Fibroblast of lung (primary cell): Measurements from ENCODE around the gene CD47.

ENCODE experiments used
- EZH2 ChIP-seq: IDR thresholded peaks from 2 replicates; pipeline ENCODE4 v1.5.1; 2012; ENCODE audit warnings: low read length, control low read depth, mild to moderate bottlenecking; ENCODE audit errors: missing control alignments
- TF ChIP-seq, protein P1 (sequence below), 2 donors: IDR thresholded peaks in 1 of 2; conservative IDR thresholded peaks in 1 of 2; 1 replicate in 1 of 2; 2 replicates in 1 of 2; pipeline ENCODE4 v1.5.1; 2011 to 2012; ENCODE audit warnings: low read length in 2 of 2, control low read depth in 1 of 2, inconsistent platforms in 1 of 2, low read depth in 1 of 2, mild to moderate bottlenecking in 1 of 2

DNA sequence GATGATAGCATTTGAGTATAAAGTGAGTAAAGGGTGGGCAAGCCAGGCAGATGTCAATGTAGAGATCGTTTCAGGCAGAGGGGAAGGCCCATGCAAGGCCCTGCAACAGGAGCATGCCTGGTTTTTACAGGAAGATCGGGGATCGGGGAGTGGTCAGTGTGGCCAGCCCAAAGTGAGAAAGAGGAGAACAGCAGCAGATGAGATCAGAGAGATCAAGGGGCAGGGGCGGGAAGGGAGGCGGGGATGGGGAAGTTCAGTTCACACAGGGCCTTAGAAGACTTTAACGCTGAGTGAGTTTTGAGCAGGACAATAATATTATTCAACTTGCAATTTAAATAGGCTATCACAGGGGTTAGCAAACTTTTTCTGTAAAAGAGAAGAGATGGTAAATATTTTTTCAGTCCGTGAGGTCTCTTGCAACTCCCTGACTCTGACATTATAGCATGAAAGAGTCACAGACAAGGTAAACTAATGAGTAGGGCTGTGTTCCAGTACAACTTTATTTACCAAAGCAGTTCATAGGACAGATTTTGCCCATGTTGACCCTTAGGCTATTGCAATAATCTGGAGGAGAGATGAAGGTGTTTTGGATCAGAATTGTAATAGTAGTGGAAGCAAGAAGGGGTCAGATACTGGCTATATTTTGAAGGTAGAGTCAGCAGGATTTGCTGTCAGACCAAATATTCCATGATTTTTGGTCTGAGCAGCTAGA, 12.4 kb upstream of the CD47 start:
- TF ChIP-seq, protein P1, sequence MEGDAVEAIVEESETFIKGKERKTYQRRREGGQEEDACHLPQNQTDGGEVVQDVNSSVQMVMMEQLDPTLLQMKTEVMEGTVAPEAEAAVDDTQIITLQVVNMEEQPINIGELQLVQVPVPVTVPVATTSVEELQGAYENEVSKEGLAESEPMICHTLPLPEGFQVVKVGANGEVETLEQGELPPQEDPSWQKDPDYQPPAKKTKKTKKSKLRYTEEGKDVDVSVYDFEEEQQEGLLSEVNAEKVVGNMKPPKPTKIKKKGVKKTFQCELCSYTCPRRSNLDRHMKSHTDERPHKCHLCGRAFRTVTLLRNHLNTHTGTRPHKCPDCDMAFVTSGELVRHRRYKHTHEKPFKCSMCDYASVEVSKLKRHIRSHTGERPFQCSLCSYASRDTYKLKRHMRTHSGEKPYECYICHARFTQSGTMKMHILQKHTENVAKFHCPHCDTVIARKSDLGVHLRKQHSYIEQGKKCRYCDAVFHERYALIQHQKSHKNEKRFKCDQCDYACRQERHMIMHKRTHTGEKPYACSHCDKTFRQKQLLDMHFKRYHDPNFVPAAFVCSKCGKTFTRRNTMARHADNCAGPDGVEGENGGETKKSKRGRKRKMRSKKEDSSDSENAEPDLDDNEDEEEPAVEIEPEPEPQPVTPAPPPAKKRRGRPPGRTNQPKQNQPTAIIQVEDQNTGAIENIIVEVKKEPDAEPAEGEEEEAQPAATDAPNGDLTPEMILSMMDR (conservative IDR thresholded peaks at IDR 0.05 in 1 of 2, IDR thresholded peaks at IDR 0.05 in 1 of 2; ENCODE audit: low read depth in 1 of 2, low read length in 2 of 2), result no peak
- TF ChIP-seq EZH2, result no peak
